SU-DHL-6 (cell line): ENCODE measurements around the gene MVP.

ENCODE experiments used
- H2AFZ ChIP-seq: fragments of 200-600 bp; sonication (generic); 2 replicates; pipeline ENCODE4 v1.6.1; 2014; ENCODE audit warnings: low read depth, mild to moderate bottlenecking, moderate library complexity, mixed read lengths, antibody characterized with exemption, low read length; ENCODE audit not compliant: severe bottlenecking
- H3F3A ChIP-seq: fragments of 200-600 bp; shearing (Covaris generic); 2 replicates; pipeline ENCODE4 v1.6.0; 2016; ENCODE audit warnings: antibody characterized with exemption, mild to moderate bottlenecking; ENCODE audit not compliant: insufficient read depth
- H3K27ac ChIP-seq: fragments of 200-600 bp; sonication (generic); 2 replicates; pipeline ENCODE4 v1.5.1; 2016; ENCODE audit warnings: low read depth, mild to moderate bottlenecking, low read length, moderate library complexity, mixed read lengths
- H3K27me3 ChIP-seq: fragments of 200-600 bp; sonication (generic), shearing (Covaris generic); 2 replicates; pipeline ENCODE4 v1.6.0; 2014; ENCODE audit warnings: mild to moderate bottlenecking, low read length
- H3K36me3 ChIP-seq: fragments of 200-600 bp; sonication (generic); 2 replicates; pipeline ENCODE4 v1.6.1; 2014; ENCODE audit warnings: mild to moderate bottlenecking, low read length, mixed read lengths
- H3K4me2 ChIP-seq: fragments of 300-600, 200-600 bp; shearing (Covaris generic), sonication (generic); 2 replicates; pipeline ENCODE4 v1.6.0; 2014; ENCODE audit warnings: low read length, low read depth, mild to moderate bottlenecking; ENCODE audit not compliant: poor library complexity, severe bottlenecking
- H3K4me3 ChIP-seq: fragments of 200-600 bp; sonication (generic); 2 replicates; pipeline ENCODE4 v1.5.1; 2014; ENCODE audit warnings: antibody characterized with exemption, low read length, mild to moderate bottlenecking, mixed read lengths; ENCODE audit not compliant: insufficient read depth, poor library complexity, severe bottlenecking
- H3K79me2 ChIP-seq: fragments of 200-600 bp; sonication (generic); 2 replicates; pipeline ENCODE4 v1.6.1; 2014; ENCODE audit warnings: mild to moderate bottlenecking, low read length, moderate library complexity; ENCODE audit not compliant: insufficient read depth
- H3K9ac ChIP-seq: fragments of 200-600 bp; sonication (generic); 2 replicates; pipeline ENCODE4 v1.7.0; 2014; ENCODE audit warnings: mild to moderate bottlenecking, low read length
- H3K9me2 ChIP-seq: fragments of 200-600 bp; sonication (generic); replicated peaks from 2 replicates; pipeline ENCODE4 v1.6.1; 2014; ENCODE audit warnings: low read length; ENCODE audit not compliant: insufficient read depth
- H3K9me3 ChIP-seq: fragments of 200-600 bp; sonication (generic); 2 replicates; pipeline ENCODE4 v1.6.1; 2014; ENCODE audit warnings: low read length, mixed read lengths; ENCODE audit not compliant: insufficient read depth
- H4K20me1 ChIP-seq: fragments of 200-600 bp; sonication (generic); 2 replicates; pipeline ENCODE4 v1.6.1; 2014; ENCODE audit warnings: low read depth, mild to moderate bottlenecking, antibody characterized with exemption, low read length, moderate library complexity, mixed read lengths
- CTCF ChIP-seq: fragments of 200-600 bp; sonication (generic); IDR thresholded peaks from one replicate; pipeline ENCODE4 v1.5.1; 2017; ENCODE audit warnings: antibody characterized with exemption, mild to moderate bottlenecking, low read length, moderate library complexity; ENCODE audit not compliant: insufficient read depth, poor library complexity, severe bottlenecking
- EZH2phosphoT487 ChIP-seq: fragments of 200-600 bp; sonication (generic), shearing (Covaris generic); conservative IDR thresholded peaks from 2 replicates; pipeline ENCODE4 v1.6.1; 2018; ENCODE audit warnings: mild to moderate bottlenecking, antibody characterized with exemption, low read length, moderate library complexity, mixed read lengths

The MVP gene

GRCh38 chr16:29875206-29875605 lies 54.9 kb downstream of the MVP start:
- Histone ChIP-seq H3K4me3 (no peak overlapping the region), H3K36me3 (no peaks in the 10 kb centered on the region), H3K9me2 (no peaks in the 10 kb centered on the region), H3K27ac (no peak overlapping the region), H4K20me1 (no peaks in the 10 kb centered on the region), H3K4me2 (no peak overlapping the region), H2AFZ (no peak overlapping the region), H3K9ac (no peak overlapping the region), H3K9me3 (no peaks in the 10 kb centered on the region), H3F3A (no peaks in the 10 kb centered on the region), H3K79me2 (no peaks in the 10 kb centered on the region), H3K27me3 (no peaks in the 10 kb centered on the region)
- TF ChIP-seq EZH2phosphoT487 (no peak), CTCF (no peak)

- Histone ChIP-seq H3K4me3 (no peak overlapping the region), H3K9me3 (no peaks in the 10 kb centered on the region), H3K27ac (no peak overlapping the region), H3K79me2 (no peaks in the 10 kb centered on the region), H3K27me3 (no peaks in the 10 kb centered on the region), H3K36me3 (no peaks in the 10 kb centered on the region), H3K9ac (no peak overlapping the region), H4K20me1 (no peaks in the 10 kb centered on the region), H2AFZ (no peak overlapping the region), H3F3A (no peaks in the 10 kb centered on the region), H3K4me2 (no peak overlapping the region), H3K9me2 (no peaks in the 10 kb centered on the region)
- no peak for TF ChIP-seq EZH2phosphoT487
- TF ChIP-seq CTCF = no peak
Observed at GRCh38 chr16:29876217-29876593, 55.9 kb downstream of the MVP start.

- no peaks in the 10 kb centered on the region for H4K20me1 ChIP-seq
- H3K9ac ChIP-seq = no peak overlapping the region
- H3K4me2 ChIP-seq = no peak overlapping the region
- no peaks in the 10 kb centered on the region for H3K36me3 ChIP-seq
- H2AFZ ChIP-seq = no peak overlapping the region
- no peaks in the 10 kb centered on the region for H3K27me3 ChIP-seq
- no peaks in the 10 kb centered on the region for H3K79me2 ChIP-seq
- no peak overlapping the region for H3K27ac ChIP-seq
- no peak overlapping the region for H3K4me3 ChIP-seq
- H3F3A ChIP-seq = no peaks in the 10 kb centered on the region
- H3K9me2 ChIP-seq = no peaks in the 10 kb centered on the region
- H3K9me3 ChIP-seq = no peaks in the 10 kb centered on the region
- TF ChIP-seq CTCF (no peak), EZH2phosphoT487 (no peak)
Observed at GRCh38 chr16:29876594-29877249, 56.5 kb downstream of the MVP start.
